WI38 (cell line): Measurements from ENCODE around the gene SCYL1.

ENCODE experiments used
- H3K4me3 ChIP-seq: 2 replicates; pipeline ENCODE4 v1.5.1; 2011; ENCODE audit warnings: low read depth, mild to moderate bottlenecking, control low read depth, low read length
- TF ChIP-seq, protein P1 (sequence below): IDR thresholded peaks from 2 replicates; pipeline ENCODE4 v1.5.1; 2012; ENCODE audit warnings: low read depth, mild to moderate bottlenecking, control low read depth, low read length

SCYL1 gene

DNA sequence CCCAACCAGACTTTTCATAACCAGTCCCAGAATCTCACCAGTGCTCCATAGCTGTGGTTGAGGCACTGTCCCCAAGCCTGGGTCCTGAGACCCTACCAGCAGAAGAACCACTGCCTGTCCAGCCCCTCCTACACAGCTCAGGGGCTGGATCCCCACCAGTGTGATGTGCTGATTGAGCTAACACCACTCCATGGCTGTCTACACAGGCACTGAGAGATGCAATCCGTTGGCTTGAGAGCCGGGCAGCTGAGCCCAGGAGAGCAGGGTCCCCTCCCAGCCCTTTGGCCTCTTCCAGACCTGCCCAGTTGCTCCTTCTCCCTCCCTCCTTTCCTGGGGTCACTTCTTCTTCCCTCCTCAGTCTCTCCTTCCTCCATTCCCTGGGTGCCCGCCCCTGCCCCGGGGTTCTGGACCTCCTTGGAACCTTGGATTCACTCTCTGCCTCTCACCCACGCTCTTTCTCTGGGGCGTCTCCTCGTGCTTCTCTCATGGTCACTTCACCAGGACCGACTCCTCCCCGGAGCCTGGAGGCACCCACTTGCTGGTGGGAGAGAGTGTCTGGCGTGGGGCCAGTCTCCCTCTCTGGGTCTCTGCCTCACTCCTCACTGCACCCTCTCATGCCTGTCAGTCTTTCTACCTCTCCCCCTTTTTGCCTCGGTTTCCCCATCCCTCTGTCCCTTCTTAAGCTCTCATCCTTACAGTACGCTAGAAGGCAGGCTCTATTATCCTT is 706 bp upstream of the SCYL1 start:
- peak overlapping the region; percentile 41 for H3K4me3 ChIP-seq
- TF ChIP-seq, protein P1, sequence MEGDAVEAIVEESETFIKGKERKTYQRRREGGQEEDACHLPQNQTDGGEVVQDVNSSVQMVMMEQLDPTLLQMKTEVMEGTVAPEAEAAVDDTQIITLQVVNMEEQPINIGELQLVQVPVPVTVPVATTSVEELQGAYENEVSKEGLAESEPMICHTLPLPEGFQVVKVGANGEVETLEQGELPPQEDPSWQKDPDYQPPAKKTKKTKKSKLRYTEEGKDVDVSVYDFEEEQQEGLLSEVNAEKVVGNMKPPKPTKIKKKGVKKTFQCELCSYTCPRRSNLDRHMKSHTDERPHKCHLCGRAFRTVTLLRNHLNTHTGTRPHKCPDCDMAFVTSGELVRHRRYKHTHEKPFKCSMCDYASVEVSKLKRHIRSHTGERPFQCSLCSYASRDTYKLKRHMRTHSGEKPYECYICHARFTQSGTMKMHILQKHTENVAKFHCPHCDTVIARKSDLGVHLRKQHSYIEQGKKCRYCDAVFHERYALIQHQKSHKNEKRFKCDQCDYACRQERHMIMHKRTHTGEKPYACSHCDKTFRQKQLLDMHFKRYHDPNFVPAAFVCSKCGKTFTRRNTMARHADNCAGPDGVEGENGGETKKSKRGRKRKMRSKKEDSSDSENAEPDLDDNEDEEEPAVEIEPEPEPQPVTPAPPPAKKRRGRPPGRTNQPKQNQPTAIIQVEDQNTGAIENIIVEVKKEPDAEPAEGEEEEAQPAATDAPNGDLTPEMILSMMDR: no peak

DNA sequence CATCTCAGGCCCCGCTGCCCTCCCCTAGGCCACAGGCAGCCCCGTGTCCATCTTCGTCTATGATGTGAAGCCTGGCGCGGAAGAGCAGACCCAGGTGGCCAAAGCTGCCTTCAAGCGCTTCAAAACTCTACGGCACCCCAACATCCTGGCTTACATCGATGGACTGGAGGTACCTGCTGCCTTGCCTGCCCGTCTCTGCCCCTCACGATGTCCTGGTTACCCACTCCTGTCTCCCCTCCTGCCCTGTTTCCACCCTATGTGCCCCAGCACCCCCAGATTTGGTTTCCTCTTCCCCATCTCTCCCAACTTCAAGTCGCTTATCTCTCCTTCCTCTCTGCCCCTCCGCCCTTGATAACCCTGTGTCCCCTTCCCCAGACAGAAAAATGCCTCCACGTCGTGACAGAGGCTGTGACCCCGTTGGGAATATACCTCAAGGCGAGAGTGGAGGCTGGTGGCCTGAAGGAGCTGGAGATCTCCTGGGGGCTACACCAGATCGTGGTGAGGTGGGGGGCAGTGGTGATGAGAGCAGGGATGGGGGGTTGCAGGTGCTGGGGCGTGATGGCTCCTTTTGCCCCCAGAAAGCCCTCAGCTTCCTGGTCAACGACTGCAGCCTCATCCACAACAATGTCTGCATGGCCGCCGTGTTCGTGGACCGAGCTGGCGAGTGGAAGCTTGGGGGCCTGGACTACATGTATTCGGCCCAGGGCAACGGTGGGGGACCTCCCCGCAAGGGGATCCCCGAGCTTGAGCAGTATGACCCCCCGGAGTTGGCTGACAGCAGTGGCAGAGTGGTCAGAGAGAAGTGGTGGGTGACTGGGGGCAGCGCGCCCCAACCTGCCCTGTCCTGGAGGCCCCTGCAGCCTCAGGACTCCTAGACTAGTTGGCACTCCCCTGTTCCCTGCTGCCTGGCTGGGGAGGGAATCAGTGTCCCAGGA is 930 bp downstream of the SCYL1 start:
- TF ChIP-seq, protein P1: no peak
- peak overlapping the region; percentile 91 for H3K4me3 ChIP-seq

DNA sequence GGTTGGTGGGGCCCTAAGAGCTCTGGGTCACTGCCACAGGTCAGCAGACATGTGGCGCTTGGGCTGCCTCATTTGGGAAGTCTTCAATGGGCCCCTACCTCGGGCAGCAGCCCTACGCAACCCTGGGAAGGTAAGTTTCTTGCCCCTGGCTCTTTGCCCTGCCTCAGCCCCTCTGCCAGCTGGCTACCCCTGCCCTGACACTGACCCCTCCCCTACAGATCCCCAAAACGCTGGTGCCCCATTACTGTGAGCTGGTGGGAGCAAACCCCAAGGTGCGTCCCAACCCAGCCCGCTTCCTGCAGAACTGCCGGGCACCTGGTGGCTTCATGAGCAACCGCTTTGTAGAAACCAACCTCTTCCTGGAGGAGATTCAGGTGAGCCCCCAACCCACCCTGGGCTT is 1.9 kb downstream of the SCYL1 start:
- H3K4me3 ChIP-seq: no peak overlapping the region
- TF ChIP-seq, protein P1: no peak

DNA sequence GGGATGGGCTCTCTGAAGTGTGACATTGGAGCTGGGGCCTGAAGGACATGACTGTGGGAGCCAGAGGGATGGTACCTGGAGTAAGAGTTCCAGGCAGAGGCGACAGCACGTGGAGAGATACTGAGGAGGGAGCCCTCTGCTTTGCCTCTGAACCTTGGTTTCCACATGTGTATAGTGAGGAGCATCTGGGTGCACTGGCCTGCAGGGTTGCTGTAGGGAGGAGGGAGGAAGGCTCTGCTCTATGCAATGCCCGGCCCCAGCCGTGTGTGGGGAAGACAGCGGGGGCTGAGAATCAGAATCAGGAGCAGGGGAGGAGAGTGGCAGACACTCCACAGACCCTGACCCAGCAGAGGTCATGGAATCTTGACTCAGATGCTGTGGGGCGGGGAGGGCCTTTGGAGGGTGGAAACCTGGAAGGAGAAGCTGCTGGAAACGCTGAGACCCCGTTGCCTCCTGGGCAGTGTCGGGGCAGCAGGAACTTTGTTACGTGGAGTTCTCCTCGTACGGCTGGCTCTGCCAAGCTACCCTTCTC is 4.0 kb downstream of the SCYL1 start:
- TF ChIP-seq, protein P1: no peak

DNA sequence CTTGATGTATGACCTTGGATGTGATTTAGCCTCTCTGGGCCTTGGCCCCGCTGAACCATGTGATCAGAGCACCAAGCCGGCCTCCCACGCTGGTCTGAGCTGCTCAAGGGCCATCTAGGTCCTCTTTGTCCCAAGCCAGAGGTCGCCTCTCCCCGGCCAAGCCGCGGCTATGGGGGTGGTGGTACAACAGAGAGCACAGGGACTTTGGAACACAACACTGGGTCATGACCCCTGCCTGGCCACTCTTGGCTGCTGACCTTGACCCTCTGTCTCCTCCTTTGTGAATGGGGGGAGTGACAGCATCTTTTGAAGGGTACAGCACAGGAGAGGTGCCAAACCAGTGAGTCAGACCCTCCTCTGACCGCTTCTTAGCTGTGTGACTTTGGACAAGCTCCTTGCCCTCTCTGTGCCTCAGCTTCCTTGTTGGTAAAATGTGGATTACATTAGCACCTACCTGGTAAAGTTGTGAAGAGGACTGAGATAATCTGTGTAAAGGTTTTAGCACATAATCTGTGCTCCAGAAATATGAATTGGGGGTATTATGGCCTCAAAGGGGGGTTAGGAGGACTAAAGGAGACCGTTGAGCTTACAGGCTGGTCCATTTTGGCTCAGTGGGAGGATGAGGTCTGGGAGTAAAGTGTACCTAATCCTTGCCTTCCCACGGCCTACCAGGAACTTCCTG is 4.7 kb downstream of the SCYL1 start:
- TF ChIP-seq, protein P1: no peak
- no peak overlapping the region for H3K4me3 ChIP-seq

More for the DNA sequence above, 4.0 kb downstream of the SCYL1 start:
- no peak overlapping the region for H3K4me3 ChIP-seq

DNA sequence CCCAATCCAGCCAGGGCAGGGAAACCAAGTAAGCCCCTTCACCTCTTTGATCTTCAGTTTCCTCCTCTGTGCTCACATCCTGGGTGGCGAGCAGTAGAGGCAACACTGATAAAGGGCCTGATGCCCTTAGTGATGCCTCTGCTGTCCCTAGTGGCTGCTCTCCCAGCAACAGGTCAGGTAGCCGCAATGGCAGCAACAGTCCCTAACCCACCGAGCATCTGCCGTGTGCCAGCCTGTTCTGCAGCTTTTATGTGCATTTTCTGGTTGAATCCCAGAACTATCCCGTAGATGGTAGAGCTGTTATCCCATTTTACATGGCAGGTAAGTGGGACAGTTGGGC is 5.2 kb downstream of the SCYL1 start:
- H3K4me3 ChIP-seq: no peak overlapping the region
- TF ChIP-seq, protein P1: no peak
